ENCODE results near the gene ASXL2. TPM values are rescaled to one million over a fixed set of nuclear protein-coding genes. Genes with fewer than 3 reads are reported as not detected.

ASXL2 gene
- total RNA-seq, 1 experiment from 2014 or later, result 34.5 TPM

DNA sequence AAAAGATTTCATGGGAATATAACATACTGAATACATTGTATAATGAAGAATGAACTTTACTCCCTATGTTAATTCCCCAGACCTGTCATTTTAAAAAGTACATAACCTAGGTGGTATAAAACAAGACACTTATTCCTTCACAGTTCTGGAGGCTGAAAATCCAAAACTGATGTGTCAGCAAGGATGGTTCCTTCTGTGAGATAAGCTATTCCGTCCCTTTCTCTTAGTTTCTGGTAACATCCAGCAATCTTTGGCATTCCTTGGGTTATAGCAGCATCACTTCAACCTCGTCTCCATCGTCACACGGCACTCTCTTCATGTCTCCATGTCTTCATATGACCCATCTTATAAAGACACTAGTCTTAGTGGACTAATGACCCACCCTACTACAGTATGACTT is 93.9 kb downstream of the ASXL2 start:
- no peaks in the 10 kb centered on the region for H3K79me2 ChIP-seq (ENCODE audit: low read depth)
- no peak overlapping the region for H2AFZ ChIP-seq
- no peaks in the 10 kb centered on the region for H3K9me2 ChIP-seq (ENCODE audit: insufficient read depth)
- no peak overlapping the region for H3K27ac ChIP-seq
- ChIA-PET POLR2A (ENCODE audit: unreplicated experiment) (no interaction called here), CTCF (no interaction called here)
- intact Hi-C loops (cut with micrococcal nuclease; ENCODE audit: unreplicated experiment), result no loop called here
- no peaks in the 10 kb centered on the region for H3K27me3 ChIP-seq (ENCODE audit: insufficient read depth, low read depth)
- H3K36me3 ChIP-seq (ENCODE audit: low read depth), result 0 out of 2 replicates have a peak, but pooled peaks cover 3% of the 10 kb centered on the region
- TF ChIP-seq, protein P1, sequence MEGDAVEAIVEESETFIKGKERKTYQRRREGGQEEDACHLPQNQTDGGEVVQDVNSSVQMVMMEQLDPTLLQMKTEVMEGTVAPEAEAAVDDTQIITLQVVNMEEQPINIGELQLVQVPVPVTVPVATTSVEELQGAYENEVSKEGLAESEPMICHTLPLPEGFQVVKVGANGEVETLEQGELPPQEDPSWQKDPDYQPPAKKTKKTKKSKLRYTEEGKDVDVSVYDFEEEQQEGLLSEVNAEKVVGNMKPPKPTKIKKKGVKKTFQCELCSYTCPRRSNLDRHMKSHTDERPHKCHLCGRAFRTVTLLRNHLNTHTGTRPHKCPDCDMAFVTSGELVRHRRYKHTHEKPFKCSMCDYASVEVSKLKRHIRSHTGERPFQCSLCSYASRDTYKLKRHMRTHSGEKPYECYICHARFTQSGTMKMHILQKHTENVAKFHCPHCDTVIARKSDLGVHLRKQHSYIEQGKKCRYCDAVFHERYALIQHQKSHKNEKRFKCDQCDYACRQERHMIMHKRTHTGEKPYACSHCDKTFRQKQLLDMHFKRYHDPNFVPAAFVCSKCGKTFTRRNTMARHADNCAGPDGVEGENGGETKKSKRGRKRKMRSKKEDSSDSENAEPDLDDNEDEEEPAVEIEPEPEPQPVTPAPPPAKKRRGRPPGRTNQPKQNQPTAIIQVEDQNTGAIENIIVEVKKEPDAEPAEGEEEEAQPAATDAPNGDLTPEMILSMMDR (conservative IDR thresholded peaks at IDR 0.05), result no peak
- TF ChIP-seq EZH2 (IDR thresholded peaks at IDR 0.05; ENCODE audit: low read depth), result no peak
- no peak overlapping the region for H3K4me2 ChIP-seq
- no TSS peak for BruUV-seq (replicated peaks)
- H3K4me3 ChIP-seq, result no peak overlapping the region
- no peaks in the 10 kb centered on the region for H3K4me1 ChIP-seq (replicated peaks; ENCODE audit: insufficient read depth)
- 0 out of 2 replicates have a peak, but pooled peaks cover 4% of the 10 kb centered on the region for H3F3A ChIP-seq (ENCODE audit: insufficient read depth, low read depth)
- no peaks in the 10 kb centered on the region for H4K20me1 ChIP-seq (ENCODE audit: insufficient read depth)
- H3K9me3 ChIP-seq (ENCODE audit: insufficient read depth, low read depth), result no peaks in the 10 kb centered on the region
- no peak for DNase-seq

- Histone ChIP-seq H3F3A (ENCODE audit: insufficient read depth, low read depth) (peaks cover 6% of the 10 kb centered on the region; the same call in 1 of the 2 replicates), H3K9me3 (ENCODE audit: insufficient read depth, low read depth) (no peaks in the 10 kb centered on the region), H2AFZ (no peak overlapping the region), H3K79me2 (ENCODE audit: low read depth) (no peaks in the 10 kb centered on the region), H3K27ac (no peak overlapping the region), H3K36me3 (ENCODE audit: low read depth) (0 out of 2 replicates have a peak, but pooled peaks cover 3% of the 10 kb centered on the region), H3K9me2 (ENCODE audit: insufficient read depth) (0 out of 2 replicates have a peak, but pooled peaks cover 6% of the 10 kb centered on the region), H3K4me2 (no peak overlapping the region), H3K4me3 (no peak overlapping the region), H3K27me3 (ENCODE audit: insufficient read depth, low read depth) (no peaks in the 10 kb centered on the region), H4K20me1 (ENCODE audit: insufficient read depth) (no peaks in the 10 kb centered on the region), H3K4me1 (replicated peaks; ENCODE audit: insufficient read depth) (no peaks in the 10 kb centered on the region)
- no peak for TF ChIP-seq EZH2 (IDR thresholded peaks at IDR 0.05; ENCODE audit: low read depth)
- TF ChIP-seq, protein P1 (conservative IDR thresholded peaks at IDR 0.05), result no peak
- no TSS peak for BruUV-seq (replicated peaks)
- POLR2A ChIA-PET (ENCODE audit: unreplicated experiment), result no interaction called here
- DNase-seq, result no peak
- intact Hi-C loops (cut with micrococcal nuclease; ENCODE audit: unreplicated experiment), result no loop called here
- CTCF ChIA-PET, result no interaction called here
Measured at GRCh38 chr2:25777077-25777476, 101.2 kb downstream of the ASXL2 start.

GRCh38 chr2:25772078-25772477 is 106.2 kb downstream of the ASXL2 start:
- intact Hi-C loops (cut with micrococcal nuclease; ENCODE audit: unreplicated experiment), result no loop called here
- BruUV-seq (replicated peaks), result no TSS peak
- peaks cover 26% of the 10 kb centered on the region for H3K36me3 ChIP-seq (ENCODE audit: low read depth)
- no peak overlapping the region for H3K4me2 ChIP-seq
- H2AFZ ChIP-seq, result no peak overlapping the region
- DNase-seq, result no peak
- H3K4me1 ChIP-seq (replicated peaks; ENCODE audit: insufficient read depth), result no peaks in the 10 kb centered on the region
- H3K9me3 ChIP-seq (ENCODE audit: insufficient read depth, low read depth), result no peaks in the 10 kb centered on the region
- H3F3A ChIP-seq (ENCODE audit: insufficient read depth, low read depth), result peaks cover 6% of the 10 kb centered on the region
- H3K27ac ChIP-seq, result no peak overlapping the region
- ChIA-PET POLR2A (ENCODE audit: unreplicated experiment) (no interaction called here), CTCF (interaction anchor here (0.7 kb wide), 1 partner anchor 9 kb away, joined by 3 read pairs; no protein-coding TSS in a partner anchor)
- no peaks in the 10 kb centered on the region for H3K27me3 ChIP-seq (ENCODE audit: insufficient read depth, low read depth)
- H3K79me2 ChIP-seq (ENCODE audit: low read depth), result no peaks in the 10 kb centered on the region
- H3K9me2 ChIP-seq (ENCODE audit: insufficient read depth), result 0 out of 2 replicates have a peak, but pooled peaks cover 6% of the 10 kb centered on the region
- no peak overlapping the region for H3K4me3 ChIP-seq
- H4K20me1 ChIP-seq (ENCODE audit: insufficient read depth), result no peaks in the 10 kb centered on the region
- TF ChIP-seq, protein P1 (conservative IDR thresholded peaks at IDR 0.05), result no peak
- no peak for TF ChIP-seq EZH2 (IDR thresholded peaks at IDR 0.05; ENCODE audit: low read depth)

All from PC-9 (cell line).